NCI-H146 treated with DMSO at 0.1 percent for 48 hours (cell line): ENCODE results near the gene CCDC85A.

ENCODE experiments used
- DNase-seq: peaks from one replicate; lab custom pipeline; 2025; ENCODE audit not compliant: unreplicated experiment; lab: John Stamatoyannopoulos, UW

The CCDC85A gene

GRCh38 chr2:56192664-56193305 lies 9.0 kb downstream of the CCDC85A start:
- no peak for DNase-seq

- DNase-seq: no peak
These were observed 11.8 kb downstream of the CCDC85A start for GRCh38 chr2:56195563-56195962.

GRCh38 chr2:56197816-56198215 lies 14.0 kb downstream of the CCDC85A start:
- DNase-seq: no peak

- no peak for DNase-seq
These were observed 15.1 kb downstream of the CCDC85A start for GRCh38 chr2:56198936-56199335.

GRCh38 chr2:56199492-56199891 lies 15.7 kb downstream of the CCDC85A start:
- no peak for DNase-seq

GRCh38 chr2:56202381-56203121 lies 18.8 kb downstream of the CCDC85A start:
- DNase-seq: no peak

- DNase-seq: no peak
These were observed 20.8 kb downstream of the CCDC85A start for GRCh38 chr2:56204556-56204955.

GRCh38 chr2:56206250-56206649 lies 22.5 kb downstream of the CCDC85A start:
- DNase-seq: no peak

GRCh38 chr2:56207760-56208159 lies 24.0 kb downstream of the CCDC85A start:
- DNase-seq: no peak

- DNase-seq: no peak
These were observed 24.6 kb downstream of the CCDC85A start for GRCh38 chr2:56208380-56208779.

- DNase-seq: no peak
These were observed 25.9 kb downstream of the CCDC85A start for GRCh38 chr2:56209701-56210100.

- DNase-seq: no peak
These were observed 26.5 kb downstream of the CCDC85A start for GRCh38 chr2:56210291-56210690.

- no peak for DNase-seq
These were observed 27.3 kb downstream of the CCDC85A start for GRCh38 chr2:56211048-56211447.

- DNase-seq: no peak
These were observed 32.1 kb downstream of the CCDC85A start for GRCh38 chr2:56215911-56216310.

- no peak for DNase-seq
These were observed 33.3 kb downstream of the CCDC85A start for GRCh38 chr2:56217106-56217505.

- DNase-seq: no peak
These were observed 38.7 kb downstream of the CCDC85A start for GRCh38 chr2:56222481-56222880.

GRCh38 chr2:56224316-56224715 lies 40.5 kb downstream of the CCDC85A start:
- DNase-seq: no peak

GRCh38 chr2:56227811-56228210 lies 44.0 kb downstream of the CCDC85A start:
- no peak for DNase-seq

GRCh38 chr2:56229397-56230060 lies 45.7 kb downstream of the CCDC85A start:
- DNase-seq: no peak

- no peak for DNase-seq
These were observed 46.4 kb downstream of the CCDC85A start for GRCh38 chr2:56230156-56230555.

- DNase-seq: no peak
These were observed 47.6 kb downstream of the CCDC85A start for GRCh38 chr2:56231361-56231760.

GRCh38 chr2:56232912-56233311 lies 49.1 kb downstream of the CCDC85A start:
- no peak for DNase-seq
